Ecto neural progenitor cell (in vitro differentiated cells): Measurements from ENCODE around the gene RSBN1L.
A peak's percentile ranks its signal among the peaks of the same experiment; 100 is the strongest.
"Not testable (repeated sequence)": the region's sequence is repeated elsewhere in the genome, so short reads cannot be mapped to it uniquely, and the experiment has no call there.

Experiments used
- DNase-seq: peaks from one replicate; pipeline ENCODE4 v3.0.0-alpha.2; 2018; ENCODE audit warnings: low spot score

RSBN1L gene

DNA sequence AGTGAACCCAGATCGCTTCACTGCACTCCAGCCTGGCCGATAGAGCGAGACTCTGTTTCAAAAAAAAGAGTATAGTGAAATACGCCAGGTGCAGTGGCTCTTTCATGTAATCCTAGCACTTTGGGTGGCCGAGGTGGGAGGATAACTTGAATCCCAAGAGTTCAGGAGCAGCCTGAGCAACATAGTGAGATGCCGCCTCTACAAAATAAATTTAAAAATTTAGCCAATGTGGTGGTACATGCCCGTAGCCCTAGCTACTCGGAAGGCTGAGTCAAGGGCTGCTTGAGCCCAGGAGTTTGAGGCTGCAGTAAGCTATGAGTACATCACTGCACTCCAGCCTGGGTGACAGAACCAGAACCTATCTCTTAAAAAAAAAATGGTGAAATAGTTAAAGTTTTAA is 74.1 kb downstream of the RSBN1L start:
- DNase-seq, result no peak

- DNase-seq, result no peak
These were observed 75.6 kb downstream of the RSBN1L start for GRCh38 chr7:77771901-77772300.

GRCh38 chr7:77778535-77778934 is 82.3 kb downstream of the RSBN1L start:
- no peak for DNase-seq

DNA sequence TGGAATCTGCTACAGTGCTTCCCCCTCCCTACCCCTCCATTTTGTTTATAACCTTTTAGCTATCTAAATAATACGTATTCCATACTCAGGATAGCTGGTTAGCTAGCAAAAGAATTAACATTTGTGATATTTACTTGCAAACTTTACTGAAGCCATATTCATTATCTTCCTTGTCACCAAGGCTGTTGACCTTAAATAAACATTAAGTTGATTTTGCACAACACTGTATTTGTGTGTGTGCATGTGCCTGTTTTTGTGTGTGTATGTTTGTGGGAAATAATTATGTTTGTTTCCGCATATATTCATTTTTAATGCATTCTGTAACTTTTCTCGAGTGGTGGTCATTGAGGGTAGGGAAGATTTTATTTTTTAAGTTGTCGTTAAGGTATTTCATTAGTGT is 86.1 kb downstream of the RSBN1L start:
- no peak for DNase-seq

GRCh38 chr7:77783111-77783510 is 86.9 kb downstream of the RSBN1L start:
- DNase-seq, result no peak

DNA sequence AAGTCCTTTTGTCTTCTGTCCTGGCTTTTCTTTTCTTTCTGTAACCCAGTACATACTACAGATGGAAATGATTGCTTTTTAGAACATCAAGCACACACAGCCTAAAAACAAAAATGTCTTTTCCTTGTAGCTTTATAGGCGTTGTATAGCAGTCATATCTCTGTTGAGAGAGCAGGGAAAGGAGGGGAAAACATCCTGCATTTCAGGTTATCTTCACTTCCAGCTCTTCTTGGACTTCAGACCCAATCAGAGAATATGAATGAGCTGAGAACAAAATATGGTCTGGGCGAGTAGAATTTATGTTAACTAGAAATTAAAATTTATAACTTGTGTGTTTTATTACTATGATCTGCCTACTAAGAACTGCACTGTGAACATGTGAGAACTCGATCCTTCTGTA is 87.3 kb downstream of the RSBN1L start:
- no peak for DNase-seq

DNA sequence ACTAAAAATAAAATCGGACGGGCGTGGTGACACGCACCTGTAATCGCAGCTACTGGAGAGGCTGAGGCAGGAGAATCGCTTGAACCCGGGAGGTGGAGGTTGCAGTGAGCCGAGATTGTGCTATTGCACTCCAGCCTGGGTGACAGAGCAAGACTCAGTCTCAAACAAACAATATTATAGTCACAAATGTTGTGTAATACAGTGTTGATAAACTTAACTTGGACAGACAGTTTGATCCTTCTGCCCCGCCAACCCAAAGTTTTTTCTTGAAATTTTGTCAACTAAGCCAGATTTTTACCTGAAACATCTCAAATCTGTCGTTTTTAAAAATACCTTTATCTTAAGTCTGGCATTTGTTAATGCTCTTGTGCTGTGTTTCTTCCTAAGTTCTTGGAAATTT is 88.2 kb downstream of the RSBN1L start:
- DNase-seq, result not testable (repeated sequence)

DNA sequence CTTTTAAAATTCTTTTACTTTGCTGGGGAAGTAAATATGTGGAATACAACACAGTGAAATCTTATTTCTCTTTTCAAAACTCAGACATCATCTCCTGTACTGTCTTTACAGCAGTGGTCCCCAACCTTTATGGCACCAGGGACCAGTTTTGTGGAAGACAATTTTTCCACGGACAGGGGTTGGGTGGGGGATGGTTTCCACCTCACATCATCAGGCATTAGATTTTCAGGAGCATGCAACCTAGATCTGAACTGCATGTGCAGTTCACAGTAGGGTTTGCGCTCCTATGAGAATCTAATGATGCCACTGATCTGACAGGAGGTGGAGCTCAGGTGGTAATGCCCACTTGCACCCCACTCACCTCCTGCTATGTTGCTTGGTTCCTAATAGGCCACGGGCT is 89.8 kb downstream of the RSBN1L start:
- no peak for DNase-seq

DNA sequence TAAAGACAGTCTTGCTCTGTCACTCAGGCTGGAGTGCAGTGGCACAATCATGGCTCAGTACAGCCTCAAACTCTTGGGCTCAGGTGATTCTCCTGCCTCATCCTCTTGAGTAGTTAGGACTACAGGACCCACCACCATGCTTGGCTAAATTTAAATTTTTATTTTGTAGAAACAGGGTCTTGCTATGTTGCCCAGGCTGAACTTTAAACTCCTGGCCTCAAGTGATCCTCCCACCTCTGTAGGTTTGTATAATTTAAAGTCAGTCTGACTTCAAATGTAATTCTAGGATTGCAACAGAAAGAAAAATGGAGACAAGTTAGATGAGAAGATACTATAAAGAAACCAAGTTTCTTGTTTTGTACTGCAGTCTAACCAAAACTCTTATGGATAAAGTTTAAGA is 90.5 kb downstream of the RSBN1L start:
- DNase-seq, result no peak

DNA sequence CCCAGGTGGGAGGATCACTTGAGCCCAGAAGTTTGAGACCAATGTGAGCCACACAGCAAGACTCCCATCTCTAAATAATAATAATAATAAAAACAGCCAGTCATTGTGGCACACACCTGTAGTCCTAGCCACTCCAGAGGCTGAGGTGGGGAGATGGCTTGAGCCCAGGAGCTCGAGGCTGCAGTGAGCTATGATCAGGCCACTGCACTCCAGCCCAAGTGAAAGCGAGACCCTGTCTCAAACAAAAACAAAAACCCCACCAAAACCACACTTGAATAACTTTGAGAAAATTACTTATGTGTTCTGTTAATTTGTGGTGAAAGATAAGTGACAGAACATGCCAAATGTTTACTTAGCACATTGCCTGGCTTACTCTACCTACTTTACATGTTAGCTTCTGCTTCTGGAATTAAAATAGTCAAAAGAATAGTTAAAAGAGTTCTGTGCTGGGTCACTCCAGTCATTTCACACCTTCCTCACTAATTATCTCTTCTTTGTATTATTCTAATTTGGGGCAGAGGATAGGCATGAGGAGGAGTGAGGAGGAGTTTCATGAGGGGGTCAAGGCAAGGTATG is 92.2 kb downstream of the RSBN1L start:
- no peak for DNase-seq

DNA sequence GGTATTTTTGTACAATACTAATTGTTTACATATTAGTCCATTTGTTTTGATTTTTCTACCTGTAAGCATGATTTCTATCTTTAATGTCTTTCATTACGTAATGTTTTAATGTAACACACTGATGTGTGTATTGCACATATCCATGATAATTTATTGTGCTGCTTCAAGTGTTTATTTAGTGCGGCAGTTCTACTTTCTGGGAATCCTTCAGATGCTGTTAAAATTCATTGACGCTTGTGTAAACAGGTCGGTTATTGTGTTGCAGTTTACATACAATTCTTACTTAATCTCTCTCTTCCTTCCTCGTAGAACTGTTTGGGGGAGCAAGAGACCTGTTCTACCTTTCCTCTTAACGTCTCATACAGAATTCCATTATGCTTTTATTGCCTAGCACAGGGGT is 95.1 kb downstream of the RSBN1L start:
- no peak for DNase-seq

DNA sequence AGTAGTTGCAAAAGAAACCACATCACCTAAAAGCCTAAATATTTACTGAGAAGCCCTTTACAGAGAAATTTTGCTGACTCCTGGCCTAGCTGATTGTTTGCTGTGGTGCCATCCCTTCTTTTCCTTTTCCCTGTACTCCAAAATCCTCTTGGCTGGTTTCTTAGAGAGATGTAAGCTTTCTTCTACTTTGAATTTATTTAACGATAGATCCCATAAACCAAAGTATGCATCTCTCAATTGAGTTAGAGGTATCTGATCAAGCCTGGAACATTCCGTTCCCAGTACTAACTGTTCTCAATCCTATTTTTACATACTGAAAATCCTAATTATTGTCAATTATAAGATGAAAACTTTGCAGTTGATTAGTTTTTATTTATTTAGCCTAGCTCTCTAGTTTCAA is 95.7 kb downstream of the RSBN1L start:
- no peak for DNase-seq

DNA sequence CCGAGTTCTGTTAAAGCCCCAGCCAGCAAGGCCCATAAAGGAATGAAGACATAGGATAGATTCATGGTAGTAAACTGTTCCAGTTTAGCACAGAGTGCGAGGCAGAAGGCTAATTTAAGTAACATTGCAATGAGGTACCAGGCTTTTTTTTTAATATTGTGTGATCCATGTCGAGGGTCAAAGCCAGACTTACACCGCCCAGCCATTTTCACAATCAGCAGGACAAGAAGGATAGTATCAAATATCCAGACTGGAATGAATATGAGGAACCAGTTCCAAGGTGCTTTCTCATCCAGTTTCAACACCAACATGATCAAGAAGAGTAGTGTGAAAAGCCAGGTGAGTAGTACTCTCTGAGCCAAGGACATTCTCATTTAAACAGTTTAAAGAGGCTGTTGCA is 97.7 kb downstream of the RSBN1L start:
- no peak for DNase-seq

DNA sequence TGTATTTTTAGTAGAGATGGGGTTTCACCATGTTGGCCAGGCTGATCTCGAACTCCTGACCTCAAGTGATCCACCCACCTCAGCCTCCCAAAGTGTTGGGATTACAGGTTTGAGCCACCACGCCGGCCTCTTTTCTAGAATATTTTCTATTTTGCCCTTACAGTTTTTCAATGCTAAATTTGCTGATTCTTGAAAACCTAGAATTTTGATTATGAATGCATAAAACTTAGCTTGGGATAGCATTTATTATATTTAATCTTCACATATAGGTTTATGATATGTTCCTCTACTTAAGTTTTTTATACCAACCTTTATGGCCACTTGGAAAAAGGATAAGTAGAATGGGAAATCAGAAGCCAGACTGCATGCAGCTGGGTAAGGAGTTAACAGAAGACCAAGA is 99.8 kb downstream of the RSBN1L start:
- no peak for DNase-seq

DNA sequence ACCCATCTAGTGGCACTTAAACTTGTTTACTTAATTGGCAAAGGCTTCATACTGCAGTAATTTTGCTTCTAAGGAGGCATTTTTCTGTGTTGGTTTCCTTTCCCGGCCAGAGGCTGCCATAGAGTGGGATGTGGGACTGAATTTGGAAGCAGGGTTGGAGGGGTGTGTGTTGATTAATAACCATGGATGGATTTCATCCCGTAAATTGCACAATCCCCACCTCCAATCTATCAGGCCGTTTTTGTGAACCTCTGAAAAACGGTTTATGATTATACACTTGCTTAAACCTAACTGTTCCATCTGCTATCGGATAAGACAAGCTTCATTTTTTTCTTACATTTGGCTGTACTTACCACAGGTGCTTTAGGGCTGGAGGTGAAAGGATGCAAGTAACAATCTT is 100.7 kb downstream of the RSBN1L start:
- DNase-seq, result no peak

- DNase-seq, result no peak
These were observed 101.6 kb downstream of the RSBN1L start for GRCh38 chr7:77797734-77798393.

DNA sequence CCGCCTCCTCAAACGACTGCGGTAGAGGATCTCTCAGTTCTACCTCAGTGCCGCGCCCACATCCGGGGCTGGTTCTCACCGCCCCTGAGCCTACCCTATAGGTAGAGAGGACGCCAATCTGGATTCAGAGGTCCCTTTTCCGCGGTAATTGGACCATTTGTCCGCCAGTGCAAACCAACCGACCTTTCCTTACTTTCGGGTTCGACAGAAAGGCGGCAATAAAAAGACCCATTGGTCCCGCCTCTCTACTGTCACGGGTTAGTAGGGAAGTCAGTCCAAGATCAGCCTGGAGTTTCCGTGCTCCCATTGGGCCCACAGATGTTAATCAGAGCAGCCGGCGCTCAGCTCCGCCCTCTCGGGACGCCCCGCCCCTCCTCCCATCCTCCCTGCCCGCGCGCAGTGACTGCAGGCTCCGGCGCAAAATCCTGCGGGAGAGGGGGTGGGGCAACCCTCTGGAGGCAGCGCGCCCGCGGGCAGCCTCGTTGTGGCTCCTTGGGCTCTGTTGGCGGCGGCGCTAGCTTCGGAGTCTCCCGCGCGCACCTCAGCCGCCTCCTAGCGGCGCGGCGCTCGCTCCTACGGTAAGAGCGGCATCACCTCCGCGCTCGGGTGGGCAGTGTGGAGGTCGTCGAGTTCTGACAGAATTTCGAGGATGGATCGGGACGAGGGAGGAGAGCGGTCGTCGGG is 102.3 kb downstream of the RSBN1L start, which contains the start of the genes PHTF2 and TMEM60:
PHTF2 (plus strand) TSS at position 380 of the 684 bp plus-strand sequence.
TMEM60 (minus strand) TSS at position 41 of the 684 bp plus-strand sequence. CDS start 4,061 bp downstream, outside the sequence.
- peak; percentile 99 for DNase-seq

DNA sequence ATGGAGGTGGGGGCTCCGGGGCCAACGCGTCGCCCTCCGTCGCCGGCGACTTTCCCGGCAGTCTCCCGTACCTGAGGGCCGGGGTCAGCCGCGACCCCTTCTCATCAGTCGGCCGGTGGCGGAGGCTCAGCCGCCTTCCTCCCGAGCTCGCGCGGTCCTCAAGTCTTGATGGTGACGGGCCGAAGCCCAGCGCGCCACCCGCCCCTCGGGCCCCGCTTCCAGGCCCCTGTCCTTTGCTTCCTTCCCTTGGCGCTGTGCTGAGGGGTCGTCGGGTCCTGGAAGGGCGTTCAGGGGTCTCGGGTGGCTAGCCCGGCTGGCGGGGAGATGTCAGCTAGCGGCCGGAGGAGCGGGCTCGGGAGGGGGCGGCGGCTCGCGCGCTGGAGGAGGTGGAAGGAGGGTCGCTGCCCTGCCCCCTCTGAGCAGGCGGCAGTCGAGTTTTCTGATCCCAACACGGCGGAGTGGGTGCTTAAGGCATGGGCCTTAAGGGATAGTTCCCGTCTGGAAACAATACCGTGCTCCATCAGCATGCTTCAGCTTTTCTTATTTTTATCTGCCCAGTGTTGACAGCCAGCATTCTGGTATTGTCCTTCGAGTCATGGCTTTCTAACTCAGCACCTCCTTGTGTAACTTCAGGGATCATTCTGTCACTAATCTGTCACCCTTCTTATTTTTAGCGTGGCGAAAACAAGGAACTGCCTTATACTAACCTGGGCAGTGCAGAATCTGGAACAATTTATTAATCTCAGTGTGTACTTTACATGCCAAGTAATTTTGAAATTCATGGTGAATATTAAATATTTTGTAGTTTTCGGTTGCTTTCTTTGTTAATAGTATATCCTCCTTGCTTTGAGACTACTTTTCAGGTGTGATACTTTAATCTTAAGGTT is 103.1 kb downstream of the RSBN1L start:
- DNase-seq, result peak; percentile 81

- DNase-seq, result no peak
These were observed 103.9 kb downstream of the RSBN1L start for GRCh38 chr7:77800158-77800557.

DNA sequence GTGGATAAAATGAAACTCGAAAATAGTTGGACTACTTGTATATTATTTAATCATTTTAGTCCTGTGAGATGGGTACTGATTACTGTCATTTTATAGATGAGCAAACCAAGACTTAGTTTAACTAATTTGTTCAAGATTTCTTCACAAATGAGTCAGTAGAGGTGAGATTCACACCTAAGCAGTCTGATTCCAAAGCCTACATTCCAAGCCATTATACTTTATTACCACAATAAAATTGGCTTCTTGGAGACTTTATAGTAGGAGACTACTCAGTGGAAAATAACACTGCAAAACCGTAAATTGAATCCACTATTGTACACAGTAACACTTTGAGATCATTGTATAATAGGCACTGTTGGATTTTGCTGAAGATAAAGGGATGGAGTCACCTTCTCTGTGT is 104.5 kb downstream of the RSBN1L start:
- no peak for DNase-seq

GRCh38 chr7:77802557-77803405 is 106.5 kb downstream of the RSBN1L start:
- DNase-seq, result no peak
